A549 (cell line): ENCODE results near the gene UGT1A5. TPM values are rescaled to one million over a fixed set of nuclear protein-coding genes. Genes with fewer than 3 reads are reported as not detected.

ENCODE experiments used
- ATAC-seq, 2 experiments: fragments of 200-7000 bp in 1 of 2; fragments of >200 bp in 1 of 2; cut with Nextera tagmentation in 1 of 2; cut with Tn5 transposase in 1 of 2; 3 replicates each; pipeline versions ENCODE4 v1.8.0 to v1.9.1; 2018 to 2020; ENCODE audit warnings: mild to moderate bottlenecking in 1 of 2, moderate library complexity in 1 of 2
- CTCF ChIA-PET: fragments of 300-600 bp; sonication (Branson Sonifier 250); formaldehyde crosslinking; extraction: SDS; loops from one replicate; lab custom pipeline; 2021; ENCODE audit warnings: antibody characterized with exemption, inconsistent platforms; lab: Yijun Ruan, JAX
- POLR2A ChIA-PET: fragments of 350-600 bp; formaldehyde crosslinking; extraction: SDS; loops from one replicate; lab custom pipeline; 2021; ENCODE audit warnings: antibody characterized with exemption, inconsistent platforms; lab: Yijun Ruan, JAX
- DNase-seq, 2 experiments: peaks; one replicate each; pipeline versions ENCODE4 v3.0.0 to v3.0.0-alpha.2; 2011 to 2016; ENCODE audit warnings: low read depth in 1 of 2, low spot score in 1 of 2
- FAIRE-seq: peaks from 2 replicates; lab custom pipeline; 2011; peaks lifted over from hg19 to GRCh38; lab: Jason Lieb, UNC
- H3K27ac ChIP-seq, 2 experiments: fragments of >200 bp; sonication (Bioruptor Twin); formaldehyde crosslinking; 3 replicates each; pipeline ENCODE4 v1.5.1; 2016 to 2017
- H3K4me1 ChIP-seq: fragments of >200 bp; sonication (Bioruptor Twin); formaldehyde crosslinking; 3 replicates; pipeline ENCODE4 v1.6.1; 2016
- H3K4me2 ChIP-seq: fragments of >200 bp; sonication (Bioruptor Twin); formaldehyde crosslinking; 3 replicates; pipeline ENCODE4 v1.6.1; 2016
- H3K4me3 ChIP-seq: fragments of >200 bp; sonication (Bioruptor Twin); formaldehyde crosslinking; 3 replicates; pipeline ENCODE4 v1.5.1; 2016
- H3K9me3 ChIP-seq: fragments of >200 bp; sonication (Bioruptor Twin); formaldehyde crosslinking; 3 replicates; pipeline ENCODE4 v1.6.1; 2016
- CBX8 ChIP-seq: fragments of 200-600 bp; sonication (generic); IDR thresholded peaks from 2 replicates; pipeline ENCODE4 v1.6.1; 2016
- EP300 ChIP-seq, 2 experiments: fragments of >200 bp; sonication (Bioruptor Twin); formaldehyde crosslinking; IDR thresholded peaks; 2 replicates in 1 of 2; 3 replicates in 1 of 2; pipeline ENCODE4 v1.6.1; 2016 to 2017
- FOSB ChIP-seq: fragments of 250-450 bp; sonication (Bioruptor Pico); IDR thresholded peaks from 2 replicates; pipeline ENCODE4 v1.5.0; 2020; ENCODE audit warnings: mild to moderate bottlenecking, moderate library complexity
- FOSL2 ChIP-seq, 2 experiments: fragments of 450-650 bp in 1 of 2; fragments of >200 bp in 1 of 2; sonication (Bioruptor Twin) in 1 of 2; formaldehyde crosslinking; IDR thresholded peaks; 2 replicates each; pipeline versions ENCODE4 v1.5.0 to v1.6.1; 2016 to 2020; ENCODE audit warnings: mild to moderate bottlenecking in 1 of 2, moderate library complexity in 1 of 2
- FOXS1 ChIP-seq: fragments of 250-450 bp; sonication (Bioruptor Pico); IDR thresholded peaks from 2 replicates; pipeline ENCODE4 v1.5.0; 2020; ENCODE audit warnings: mild to moderate bottlenecking, moderate library complexity
- HDAC2 ChIP-seq: fragments of 200-600 bp; sonication (generic); IDR thresholded peaks from 2 replicates; pipeline ENCODE4 v1.6.1; 2016
- HOXA7 ChIP-seq: fragments of 250-450 bp; sonication (Bioruptor Pico); IDR thresholded peaks from 2 replicates; pipeline ENCODE4 v1.5.0; 2020; ENCODE audit warnings: mild to moderate bottlenecking, moderate library complexity
- JUNB ChIP-seq: fragments of >200 bp; sonication (Bioruptor Twin); formaldehyde crosslinking; IDR thresholded peaks from 2 replicates; pipeline ENCODE4 v1.6.1; 2016
- KDM5A ChIP-seq: fragments of 200-600 bp; sonication (generic); IDR thresholded peaks from 2 replicates; pipeline ENCODE4 v1.6.1; 2016; ENCODE audit warnings: antibody characterized with exemption, mild to moderate bottlenecking
- MAZ ChIP-seq: fragments of 150-350 bp; IDR thresholded peaks from 2 replicates; pipeline ENCODE4 v1.6.1; 2014; ENCODE audit warnings: antibody characterized with exemption, low read depth, low read length, borderline replicate concordance
- MYC ChIP-seq: IDR thresholded peaks from 2 replicates; pipeline ENCODE4 v1.6.1; 2012; ENCODE audit warnings: mild to moderate bottlenecking, inconsistent platforms, low read length, improper control_type of control experiment, borderline replicate concordance
- NR3C1 ChIP-seq: fragments of >200 bp; sonication (Bioruptor Twin); formaldehyde crosslinking; IDR thresholded peaks from 3 replicates; pipeline ENCODE4 v1.6.1; 2017
- POLR2AphosphoS2 ChIP-seq: conservative IDR thresholded peaks from 2 replicates; pipeline ENCODE4 v1.6.1; 2012; ENCODE audit warnings: low read length, improper control_type of control experiment, inconsistent platforms
- RAD21 ChIP-seq, 2 experiments: fragments of >200 bp in 1 of 2; sonication (Bioruptor Twin) in 1 of 2; formaldehyde crosslinking in 1 of 2; IDR thresholded peaks in 1 of 2; conservative IDR thresholded peaks in 1 of 2; 2 replicates in 1 of 2; 3 replicates in 1 of 2; pipeline ENCODE4 v1.6.1; 2012 to 2018; ENCODE audit warnings: inconsistent platforms in 1 of 2
- RARB ChIP-seq: fragments of 250-450 bp; sonication (Bioruptor Pico); IDR thresholded peaks from 2 replicates; pipeline ENCODE4 v1.8.0; 2021; ENCODE audit warnings: mild to moderate bottlenecking, moderate library complexity
- SMC3 ChIP-seq: fragments of >200 bp; sonication (Bioruptor Twin); formaldehyde crosslinking; IDR thresholded peaks from 3 replicates; pipeline ENCODE4 v1.6.1; 2018; ENCODE audit warnings: inconsistent platforms
- TFCP2L1 ChIP-seq: fragments of 250-450 bp; sonication (Bioruptor Pico); IDR thresholded peaks from 2 replicates; pipeline ENCODE4 v1.5.0; 2021; ENCODE audit warnings: mild to moderate bottlenecking
- ZFP36 ChIP-seq: fragments of 450-650 bp; IDR thresholded peaks from 2 replicates; pipeline ENCODE4 v1.6.1; 2014; ENCODE audit warnings: borderline replicate concordance; ENCODE audit not compliant: partially characterized antibody
- WGBS: methylation state at CpG from one replicate; pipeline ENCODE4 v1.1.6; 2017; ENCODE audit errors: missing lambda C conversion rate; 5-methylcytosine and 5-hydroxymethylcytosine counted together
- polyA plus RNA-seq, 4 experiments: library from polyadenylated mRNA; depleted of rRNA in 3 of 4; stranded (reverse); fragments of >200 nt; fragmentation: RNase III in 1 of 4; extraction: RNeasy Plus Mini Kit Qiagen cat#74134 plus additional on column Dnase treatment in 1 of 4; gene quantifications; 2 replicates in 3 of 4; 3 replicates in 1 of 4; pipeline ENCODE4 v1.2.3, GENCODE V29; 2011 to 2017
- TF ChIP-seq, protein P1 (sequence below): fragments of 250-450 bp; sonication (Bioruptor Pico); IDR thresholded peaks from 2 replicates; pipeline ENCODE4 v1.5.0; 2021; ENCODE audit warnings: mild to moderate bottlenecking, moderate library complexity, borderline replicate concordance
- TF ChIP-seq, protein P2 (sequence below): fragments of 450-650 bp; IDR thresholded peaks from 2 replicates; pipeline ENCODE4 v1.6.1; 2014; ENCODE audit warnings: antibody characterized with exemption
- TF ChIP-seq, protein P3 (sequence below): IDR thresholded peaks from 2 replicates; pipeline ENCODE4 v1.6.1; 2012
- TF ChIP-seq, protein P4 (sequence below): fragments of 200-600 bp; sonication (generic); IDR thresholded peaks from 2 replicates; pipeline ENCODE4 v1.6.1; 2016; ENCODE audit warnings: antibody characterized with exemption, mild to moderate bottlenecking, moderate library complexity
- TF ChIP-seq, protein P5 (sequence below): fragments of 250-450 bp; sonication (Bioruptor Pico); IDR thresholded peaks from 2 replicates; pipeline ENCODE4 v1.5.0; 2020; ENCODE audit warnings: low read depth, mild to moderate bottlenecking, moderate library complexity

Gene UGT1A5
- polyA plus RNA-seq, 2 of the 4 experiments (the other 2 are of a cell fraction), result 0.05 TPM; not detected in 1

DNA sequence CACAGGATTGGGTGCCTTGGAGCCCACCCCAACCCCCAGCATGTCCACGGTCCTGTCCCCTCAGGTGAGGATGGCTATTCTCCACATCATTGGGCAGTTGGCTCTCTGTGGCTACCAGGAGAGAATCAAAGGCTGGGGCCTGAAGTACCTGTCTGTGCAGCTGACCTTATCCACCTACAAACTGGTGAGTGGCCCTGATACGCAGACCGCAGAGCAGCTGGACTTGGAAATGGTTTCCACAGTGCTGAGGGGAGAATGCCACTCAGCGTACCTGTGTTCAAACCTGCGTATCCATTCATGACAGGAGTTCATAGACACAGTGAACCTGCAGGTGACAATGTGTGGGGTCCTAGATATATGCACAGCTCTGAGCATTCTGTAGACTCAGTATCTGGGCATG is 87.0 kb downstream of the UGT1A5 start:
- Histone ChIP-seq H3K4me3 (no peak overlapping the region), H3K27ac (peak overlapping the region in 1 of 2 experiments; percentile 34; a peak in 1 of 6 replicates), H3K4me2 (no peak overlapping the region), H3K4me1 (peaks cover 8% of the 10 kb centered on the region), H3K9me3 (no peaks in the 10 kb centered on the region)
- ATAC-seq (no peak), FAIRE-seq (no peak), DNase-seq (no peak)
- TF ChIP-seq JUNB (no peak), EP300 (IDR thresholded peaks at IDR 0.05) (no peak), FOXS1 (CRISPR knock-in tag) (no peak), FOSB (CRISPR knock-in tag) (no peak), POLR2AphosphoS2 (no peak)
- ChIA-PET POLR2A (no interaction called here), CTCF (interaction anchor here (0.6 kb wide), 1 partner anchor 747 kb away, joined by 3 read pairs; no protein-coding TSS in a partner anchor)
- WGBS, result 50% methylated on average over 5 of the region's 5 CpGs

DNA sequence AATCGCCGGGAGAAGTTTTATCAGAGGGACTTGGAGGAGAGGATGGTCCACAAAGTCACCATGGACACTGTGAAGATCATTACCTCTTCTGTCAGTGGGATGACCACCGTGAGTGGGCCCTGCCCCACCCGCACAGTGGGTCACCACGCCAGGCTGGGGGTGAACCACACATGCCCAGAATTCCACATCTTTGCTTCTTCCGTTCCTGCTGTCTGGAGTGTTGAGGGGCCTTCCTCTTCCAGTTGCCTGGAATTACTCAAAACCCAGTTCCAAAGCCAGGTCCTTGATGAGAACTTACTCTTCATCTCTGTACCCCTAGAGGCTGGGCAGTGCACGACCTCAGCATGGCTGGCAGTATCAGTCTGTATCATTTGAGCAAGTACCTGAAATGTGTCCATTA is 87.5 kb downstream of the UGT1A5 start:
- POLR2A ChIA-PET, result no interaction called here
- peaks cover 8% of the 10 kb centered on the region for H3K4me1 ChIP-seq
- no peak for TF ChIP-seq EP300 (IDR thresholded peaks at IDR 0.05)
- TF ChIP-seq FOSL2 (IDR thresholded peaks at IDR 0.05), result no peak
- no peak for TF ChIP-seq FOSL2 (CRISPR knock-in tag; IDR thresholded peaks at IDR 0.05)
- TF ChIP-seq HOXA7 (CRISPR knock-in tag), result no peak
- no peak for TF ChIP-seq NR3C1
- no peak for TF ChIP-seq TFCP2L1 (CRISPR knock-in tag)
- TF ChIP-seq KDM5A, result no peak
- TF ChIP-seq ZFP36, result no peak
- no peak for TF ChIP-seq MYC
- no peak for TF ChIP-seq MAZ
- TF ChIP-seq, protein P1, sequence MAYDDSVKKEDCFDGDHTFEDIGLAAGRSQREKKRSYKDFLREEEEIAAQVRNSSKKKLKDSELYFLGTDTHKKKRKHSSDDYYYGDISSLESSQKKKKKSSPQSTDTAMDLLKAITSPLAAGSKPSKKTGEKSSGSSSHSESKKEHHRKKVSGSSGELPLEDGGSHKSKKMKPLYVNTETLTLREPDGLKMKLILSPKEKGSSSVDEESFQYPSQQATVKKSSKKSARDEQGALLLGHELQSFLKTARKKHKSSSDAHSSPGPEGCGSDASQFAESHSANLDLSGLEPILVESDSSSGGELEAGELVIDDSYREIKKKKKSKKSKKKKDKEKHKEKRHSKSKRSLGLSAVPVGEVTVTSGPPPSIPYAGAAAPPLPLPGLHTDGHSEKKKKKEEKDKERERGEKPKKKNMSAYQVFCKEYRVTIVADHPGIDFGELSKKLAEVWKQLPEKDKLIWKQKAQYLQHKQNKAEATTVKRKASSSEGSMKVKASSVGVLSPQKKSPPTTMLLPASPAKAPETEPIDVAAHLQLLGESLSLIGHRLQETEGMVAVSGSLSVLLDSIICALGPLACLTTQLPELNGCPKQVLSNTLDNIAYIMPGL, result no peak
- TF ChIP-seq, protein P2, sequence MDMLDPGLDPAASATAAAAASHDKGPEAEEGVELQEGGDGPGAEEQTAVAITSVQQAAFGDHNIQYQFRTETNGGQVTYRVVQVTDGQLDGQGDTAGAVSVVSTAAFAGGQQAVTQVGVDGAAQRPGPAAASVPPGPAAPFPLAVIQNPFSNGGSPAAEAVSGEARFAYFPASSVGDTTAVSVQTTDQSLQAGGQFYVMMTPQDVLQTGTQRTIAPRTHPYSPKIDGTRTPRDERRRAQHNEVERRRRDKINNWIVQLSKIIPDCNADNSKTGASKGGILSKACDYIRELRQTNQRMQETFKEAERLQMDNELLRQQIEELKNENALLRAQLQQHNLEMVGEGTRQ, result no peak
- no peak for TF ChIP-seq FOSB (CRISPR knock-in tag)
- no peak for TF ChIP-seq HDAC2
- no peak for TF ChIP-seq RAD21 (conservative IDR thresholded peaks at IDR 0.05 in 1 of 2, IDR thresholded peaks at IDR 0.05 in 1 of 2)
- TF ChIP-seq, protein P3, sequence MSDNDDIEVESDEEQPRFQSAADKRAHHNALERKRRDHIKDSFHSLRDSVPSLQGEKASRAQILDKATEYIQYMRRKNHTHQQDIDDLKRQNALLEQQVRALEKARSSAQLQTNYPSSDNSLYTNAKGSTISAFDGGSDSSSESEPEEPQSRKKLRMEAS, result no peak
- TF ChIP-seq SMC3, result no peak
- TF ChIP-seq RARB (CRISPR knock-in tag), result no peak
- no peak for TF ChIP-seq CBX8
- TF ChIP-seq, protein P4, sequence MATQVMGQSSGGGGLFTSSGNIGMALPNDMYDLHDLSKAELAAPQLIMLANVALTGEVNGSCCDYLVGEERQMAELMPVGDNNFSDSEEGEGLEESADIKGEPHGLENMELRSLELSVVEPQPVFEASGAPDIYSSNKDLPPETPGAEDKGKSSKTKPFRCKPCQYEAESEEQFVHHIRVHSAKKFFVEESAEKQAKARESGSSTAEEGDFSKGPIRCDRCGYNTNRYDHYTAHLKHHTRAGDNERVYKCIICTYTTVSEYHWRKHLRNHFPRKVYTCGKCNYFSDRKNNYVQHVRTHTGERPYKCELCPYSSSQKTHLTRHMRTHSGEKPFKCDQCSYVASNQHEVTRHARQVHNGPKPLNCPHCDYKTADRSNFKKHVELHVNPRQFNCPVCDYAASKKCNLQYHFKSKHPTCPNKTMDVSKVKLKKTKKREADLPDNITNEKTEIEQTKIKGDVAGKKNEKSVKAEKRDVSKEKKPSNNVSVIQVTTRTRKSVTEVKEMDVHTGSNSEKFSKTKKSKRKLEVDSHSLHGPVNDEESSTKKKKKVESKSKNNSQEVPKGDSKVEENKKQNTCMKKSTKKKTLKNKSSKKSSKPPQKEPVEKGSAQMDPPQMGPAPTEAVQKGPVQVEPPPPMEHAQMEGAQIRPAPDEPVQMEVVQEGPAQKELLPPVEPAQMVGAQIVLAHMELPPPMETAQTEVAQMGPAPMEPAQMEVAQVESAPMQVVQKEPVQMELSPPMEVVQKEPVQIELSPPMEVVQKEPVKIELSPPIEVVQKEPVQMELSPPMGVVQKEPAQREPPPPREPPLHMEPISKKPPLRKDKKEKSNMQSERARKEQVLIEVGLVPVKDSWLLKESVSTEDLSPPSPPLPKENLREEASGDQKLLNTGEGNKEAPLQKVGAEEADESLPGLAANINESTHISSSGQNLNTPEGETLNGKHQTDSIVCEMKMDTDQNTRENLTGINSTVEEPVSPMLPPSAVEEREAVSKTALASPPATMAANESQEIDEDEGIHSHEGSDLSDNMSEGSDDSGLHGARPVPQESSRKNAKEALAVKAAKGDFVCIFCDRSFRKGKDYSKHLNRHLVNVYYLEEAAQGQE, result no peak
- TF ChIP-seq, protein P5, sequence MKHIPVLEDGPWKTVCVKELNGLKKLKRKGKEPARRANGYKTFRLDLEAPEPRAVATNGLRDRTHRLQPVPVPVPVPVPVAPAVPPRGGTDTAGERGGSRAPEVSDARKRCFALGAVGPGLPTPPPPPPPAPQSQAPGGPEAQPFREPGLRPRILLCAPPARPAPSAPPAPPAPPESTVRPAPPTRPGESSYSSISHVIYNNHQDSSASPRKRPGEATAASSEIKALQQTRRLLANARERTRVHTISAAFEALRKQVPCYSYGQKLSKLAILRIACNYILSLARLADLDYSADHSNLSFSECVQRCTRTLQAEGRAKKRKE, result no peak
- TF ChIP-seq, all 56 proteins: peak for 0
- ATAC-seq, result no peak; a peak in 1 of 6 replicates
- no peak for DNase-seq
- CTCF ChIA-PET, result interaction anchor here (0.5 to 0.6 kb wide), 2 partner anchors 227 to 748 kb away, joined by 3 read pairs; no protein-coding TSS in a partner anchor
- no peak for FAIRE-seq
- Histone ChIP-seq H3K4me2 (no peak overlapping the region), H3K4me3 (no peak overlapping the region), H3K27ac (peak overlapping the region in 1 of 2 experiments; percentile 34; a peak in 1 of 6 replicates), H3K9me3 (no peaks in the 10 kb centered on the region)
- WGBS, result 88% methylated on average over 7 of the region's 7 CpGs
